ENCODE measurements around the gene EPB41L1. TPM values are rescaled to one million over a fixed set of nuclear protein-coding genes. Genes with fewer than 3 reads are reported as not detected.

Gene EPB41L1
- polyA plus RNA-seq, 3 donors: 0.05 TPM; not detected in 2

GRCh38 chr20:36193977-36194712, 39.6 kb downstream of the EPB41L1 start:
- Histone ChIP-seq H3K4me2 (replicated peaks; ENCODE audit: extremely low read depth, low read length, poor library complexity, severe bottlenecking) (no peak overlapping the region), H3K36me3 (replicated peaks in 1 of 2; ENCODE audit: control insufficient read depth in 1 of 2, insufficient read depth in 2 of 2, low read length in 2 of 2) (no peaks in the 10 kb centered on the region), H2AFZ (ENCODE audit: insufficient read depth, low read depth, low read length, poor library complexity, severe bottlenecking) (no peak overlapping the region), H3K9ac (ENCODE audit: insufficient read depth, low read length, poor library complexity, severe bottlenecking) (no peak overlapping the region), H3K4me3 (replicated peaks in 1 of 3; ENCODE audit: low read depth in 2 of 3, low read length in 3 of 3) (no peak overlapping the region), H3K27me3 (ENCODE audit: control insufficient read depth in 2 of 2, insufficient read depth in 2 of 2, low read length in 2 of 2) (no peaks in the 10 kb centered on the region), H3K9me3 (replicated peaks in 1 of 2; ENCODE audit: control insufficient read depth in 1 of 2, insufficient read depth in 1 of 2, low read length in 2 of 2) (no peaks in the 10 kb centered on the region), H3K4me1 (ENCODE audit: control insufficient read depth in 1 of 2, insufficient read depth in 2 of 2, low read length in 2 of 2) (no peaks in the 10 kb centered on the region), H4K20me1 (ENCODE audit: insufficient read depth, low read length) (no peaks in the 10 kb centered on the region), H3K27ac (ENCODE audit: low read depth in 1 of 2, low read length in 2 of 2) (no peak overlapping the region), H3K79me2 (ENCODE audit: insufficient read depth, low read length) (no peaks in the 10 kb centered on the region)
- no peak overlapping the region for H3K27ac Mint-ChIP-seq
- no peak overlapping the region for H3K4me3 Mint-ChIP-seq
- no peaks in the 10 kb centered on the region for H3K4me1 Mint-ChIP-seq
- H3K27me3 Mint-ChIP-seq (ENCODE audit: low read depth in 3 of 3): peaks cover 2 to 5% (median 3%) of the 10 kb centered on the region in 3 donors
- TF ChIP-seq CTCF (IDR thresholded peaks at IDR 0.05): no peak
- no peaks in the 10 kb centered on the region for H3K36me3 Mint-ChIP-seq
- intact Hi-C loops (cut with micrococcal nuclease): no loop called here
- no peaks in the 10 kb centered on the region for H3K9me3 Mint-ChIP-seq
- no peak for DNase-seq
- 97% methylated on average over 10 of the region's 10 CpGs for WGBS (ENCODE audit: insufficient coverage)

GRCh38 chr20:36196676-36197075, 42.1 kb downstream of the EPB41L1 start:
- no peak overlapping the region for H2AFZ ChIP-seq (ENCODE audit: insufficient read depth, low read depth, low read length, poor library complexity, severe bottlenecking)
- H3K27me3 ChIP-seq (ENCODE audit: control insufficient read depth in 2 of 2, insufficient read depth in 2 of 2, low read length in 2 of 2): no peaks in the 10 kb centered on the region
- Mint-ChIP-seq H3K4me1 (peaks cover 3% of the 10 kb centered on the region), H3K27me3 (ENCODE audit: low read depth in 3 of 3) (peaks cover 2 to 7% (median 6%) of the 10 kb centered on the region in 3 donors), H3K27ac (no peak overlapping the region), H3K36me3 (no peaks in the 10 kb centered on the region), H3K9me3 (no peaks in the 10 kb centered on the region), H3K4me3 (no peak overlapping the region)
- intact Hi-C loops (cut with micrococcal nuclease): loop anchor here in 1 of 2 donors (5.0 kb wide), 1 partner anchor 39 kb away; no protein-coding TSS in a partner anchor
- H3K36me3 ChIP-seq (replicated peaks in 1 of 2; ENCODE audit: control insufficient read depth in 1 of 2, insufficient read depth in 2 of 2, low read length in 2 of 2): no peaks in the 10 kb centered on the region
- H3K4me2 ChIP-seq (replicated peaks; ENCODE audit: extremely low read depth, low read length, poor library complexity, severe bottlenecking): no peak overlapping the region
- H3K27ac ChIP-seq (ENCODE audit: low read depth in 1 of 2, low read length in 2 of 2): no peak overlapping the region
- no peak for DNase-seq
- peaks cover 3% of the 10 kb centered on the region for H4K20me1 ChIP-seq (ENCODE audit: insufficient read depth, low read length)
- no peaks in the 10 kb centered on the region for H3K4me1 ChIP-seq (ENCODE audit: control insufficient read depth in 1 of 2, insufficient read depth in 2 of 2, low read length in 2 of 2)
- WGBS (ENCODE audit: insufficient coverage): 88% methylated on average over 2 of the region's 2 CpGs
- H3K79me2 ChIP-seq (ENCODE audit: insufficient read depth, low read length): no peaks in the 10 kb centered on the region
- no peak for TF ChIP-seq CTCF (IDR thresholded peaks at IDR 0.05)
- no peak overlapping the region for H3K9ac ChIP-seq (ENCODE audit: insufficient read depth, low read length, poor library complexity, severe bottlenecking)
- H3K9me3 ChIP-seq (replicated peaks in 1 of 2; ENCODE audit: control insufficient read depth in 1 of 2, insufficient read depth in 1 of 2, low read length in 2 of 2): no peaks in the 10 kb centered on the region
- H3K4me3 ChIP-seq (replicated peaks in 1 of 3; ENCODE audit: low read depth in 2 of 3, low read length in 3 of 3): no peak overlapping the region

Data from CD14-positive monocyte (primary cell).